Chondrocyte (in vitro differentiated cells): ENCODE results near the gene TTLL6. TPM values are rescaled to one million over a fixed set of nuclear protein-coding genes. Genes with fewer than 3 reads are reported as not detected.

Experiments
- DNase-seq: peaks from one replicate; pipeline ENCODE4 v3.0.0; 2021; ENCODE audit warnings: mixed read lengths, low spot score
- H3K27ac Mint-ChIP-seq: one replicate; pipeline ENCODE4 v1.8.0; 2021; ENCODE audit warnings: mild to moderate bottlenecking, moderate library complexity, mixed read lengths; ENCODE audit not compliant: unreplicated experiment
- H3K27me3 Mint-ChIP-seq: 2 replicates; pipeline ENCODE4 v1.8.0; 2021; ENCODE audit warnings: low read depth, mixed read lengths
- H3K36me3 Mint-ChIP-seq: 2 replicates; pipeline ENCODE4 v1.8.0; 2021; ENCODE audit warnings: low read depth, mixed read lengths
- H3K4me1 Mint-ChIP-seq: 2 replicates; pipeline ENCODE4 v1.8.0; 2021; ENCODE audit warnings: low read depth, mild to moderate bottlenecking, mixed read lengths
- H3K4me3 Mint-ChIP-seq: one replicate; pipeline ENCODE4 v1.8.0; 2021; ENCODE audit warnings: mild to moderate bottlenecking, moderate library complexity, mixed read lengths; ENCODE audit not compliant: unreplicated experiment
- H3K9me3 Mint-ChIP-seq: 2 replicates; pipeline ENCODE4 v1.8.0; 2021; ENCODE audit warnings: low read depth, mixed read lengths
- total RNA-seq: library from RNA; stranded (reverse); gene quantifications from 3 replicates; pipeline ENCODE4 v1.2.1, GENCODE V29; 2021
- TF ChIP-seq, protein P1 (sequence below): fragments of 200-600 bp; sonication (generic); IDR thresholded peaks from 2 replicates; pipeline ENCODE4 v1.5.0; 2021; ENCODE audit warnings: antibody characterized with exemption, mild to moderate bottlenecking, moderate library complexity

Gene TTLL6
- total RNA-seq, 1 donor from 2014 or later = not detected

DNA sequence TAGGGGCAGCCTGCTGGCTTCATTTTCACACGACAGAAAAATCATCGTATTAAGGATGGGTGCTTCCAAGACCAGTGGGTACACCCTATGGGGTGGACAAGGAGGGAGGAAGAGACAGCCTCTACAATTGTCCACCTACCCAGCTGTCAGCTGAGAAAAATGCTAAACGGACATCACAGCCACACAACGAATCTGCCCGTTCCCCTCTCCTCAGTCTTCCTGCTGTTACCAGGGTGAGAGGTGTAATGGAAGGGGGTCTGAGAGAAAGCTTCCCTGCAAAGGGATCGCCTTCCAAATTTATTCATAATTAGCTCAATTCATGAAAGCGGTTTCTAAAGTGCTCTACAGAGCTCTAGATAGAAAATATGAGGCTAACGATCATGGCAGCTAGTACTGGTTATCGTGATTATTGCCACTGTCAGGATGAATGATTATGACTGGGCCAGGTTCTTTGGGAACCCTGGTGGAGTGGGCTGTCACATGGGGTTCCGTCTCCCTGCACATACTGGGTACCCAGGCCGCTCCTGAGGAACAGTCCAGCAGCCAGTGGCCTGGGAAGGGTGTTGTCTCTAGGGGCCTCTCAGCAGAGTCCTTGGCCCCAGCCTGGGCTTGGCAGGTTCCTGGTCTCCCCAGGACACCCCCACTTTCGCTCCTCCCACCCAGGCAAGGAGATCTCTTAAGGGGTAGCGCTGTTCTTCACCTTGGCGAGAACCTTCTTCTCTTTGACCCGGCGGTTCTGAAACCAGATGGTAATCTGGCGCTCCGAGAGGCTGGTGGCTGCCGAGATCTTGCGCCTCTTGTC lies 90.7 kb downstream of the TTLL6 start:
- Mint-ChIP-seq H3K4me1 (peaks cover 14% of the 10 kb centered on the region), H3K9me3 (no peaks in the 10 kb centered on the region), H3K36me3 (peaks cover 2% of the 10 kb centered on the region), H3K27ac (no peak overlapping the region), H3K27me3 (peaks cover 91% of the 10 kb centered on the region), H3K4me3 (no peak overlapping the region)
- TF ChIP-seq, protein P1, sequence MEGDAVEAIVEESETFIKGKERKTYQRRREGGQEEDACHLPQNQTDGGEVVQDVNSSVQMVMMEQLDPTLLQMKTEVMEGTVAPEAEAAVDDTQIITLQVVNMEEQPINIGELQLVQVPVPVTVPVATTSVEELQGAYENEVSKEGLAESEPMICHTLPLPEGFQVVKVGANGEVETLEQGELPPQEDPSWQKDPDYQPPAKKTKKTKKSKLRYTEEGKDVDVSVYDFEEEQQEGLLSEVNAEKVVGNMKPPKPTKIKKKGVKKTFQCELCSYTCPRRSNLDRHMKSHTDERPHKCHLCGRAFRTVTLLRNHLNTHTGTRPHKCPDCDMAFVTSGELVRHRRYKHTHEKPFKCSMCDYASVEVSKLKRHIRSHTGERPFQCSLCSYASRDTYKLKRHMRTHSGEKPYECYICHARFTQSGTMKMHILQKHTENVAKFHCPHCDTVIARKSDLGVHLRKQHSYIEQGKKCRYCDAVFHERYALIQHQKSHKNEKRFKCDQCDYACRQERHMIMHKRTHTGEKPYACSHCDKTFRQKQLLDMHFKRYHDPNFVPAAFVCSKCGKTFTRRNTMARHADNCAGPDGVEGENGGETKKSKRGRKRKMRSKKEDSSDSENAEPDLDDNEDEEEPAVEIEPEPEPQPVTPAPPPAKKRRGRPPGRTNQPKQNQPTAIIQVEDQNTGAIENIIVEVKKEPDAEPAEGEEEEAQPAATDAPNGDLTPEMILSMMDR = no peak
- no peak for DNase-seq

DNA sequence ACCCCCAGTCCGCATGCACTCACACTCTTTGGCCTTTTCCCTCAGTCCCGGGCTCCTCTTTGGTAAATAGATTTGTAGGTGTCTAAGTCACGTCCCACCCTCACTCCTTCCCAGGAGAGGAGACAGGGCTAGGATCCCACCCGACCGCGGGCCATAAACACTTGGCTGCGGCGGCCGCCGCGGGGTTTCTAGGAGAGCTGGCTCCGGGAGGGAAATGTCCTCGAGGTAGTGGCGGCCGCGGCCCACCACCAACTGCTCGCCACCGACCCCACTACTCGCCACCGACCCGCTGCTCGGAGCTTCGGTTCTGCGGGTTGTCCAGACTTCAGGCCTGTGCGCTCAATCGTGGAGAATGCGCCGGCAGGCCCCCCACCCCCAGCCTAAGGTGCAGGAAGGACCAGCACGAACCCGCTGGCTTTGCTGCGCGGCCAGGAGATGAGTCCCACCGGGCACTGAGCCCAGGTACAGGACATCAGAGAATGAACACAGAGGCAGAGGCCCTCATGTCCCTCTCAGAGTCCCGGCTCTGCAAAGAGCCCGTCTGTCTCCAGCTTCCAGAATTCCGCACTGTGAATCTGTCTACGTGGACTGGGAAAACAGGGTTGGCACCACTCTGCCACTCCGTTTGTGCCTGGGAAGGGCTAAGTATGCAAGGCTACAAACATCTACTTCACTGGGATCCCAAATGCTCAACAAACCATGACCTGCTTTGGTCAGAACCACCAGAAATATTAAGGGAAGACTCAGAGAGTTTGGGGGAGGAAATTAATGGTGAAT lies 91.6 kb downstream of the TTLL6 start:
- Mint-ChIP-seq H3K4me1 (peaks cover 14% of the 10 kb centered on the region), H3K9me3 (no peaks in the 10 kb centered on the region), H3K4me3 (no peak overlapping the region), H3K27me3 (peaks cover 91% of the 10 kb centered on the region), H3K27ac (no peak overlapping the region), H3K36me3 (peaks cover 2% of the 10 kb centered on the region)
- no peak for DNase-seq
- TF ChIP-seq, protein P1 = no peak

DNA sequence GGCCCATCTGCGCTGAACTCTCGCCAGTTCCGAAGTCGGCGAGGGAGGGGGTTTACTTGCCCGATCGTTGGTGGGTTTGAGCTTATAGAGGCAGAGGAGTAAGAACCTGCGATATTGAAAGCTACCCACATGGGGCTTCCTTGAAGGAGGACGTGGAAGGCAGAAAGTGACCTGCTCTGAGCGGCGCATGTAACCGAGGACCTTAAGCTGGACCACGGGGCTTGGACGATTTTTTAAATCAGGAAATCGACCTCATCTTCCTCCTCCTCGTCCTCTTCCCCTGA lies 92.1 kb downstream of the TTLL6 start:
- Mint-ChIP-seq H3K4me3 (no peak overlapping the region), H3K36me3 (peaks cover 2% of the 10 kb centered on the region), H3K27me3 (peaks cover 91% of the 10 kb centered on the region), H3K4me1 (peaks cover 17% of the 10 kb centered on the region), H3K9me3 (no peaks in the 10 kb centered on the region), H3K27ac (no peak overlapping the region)
- TF ChIP-seq, protein P1 = no peak
- no peak for DNase-seq

DNA sequence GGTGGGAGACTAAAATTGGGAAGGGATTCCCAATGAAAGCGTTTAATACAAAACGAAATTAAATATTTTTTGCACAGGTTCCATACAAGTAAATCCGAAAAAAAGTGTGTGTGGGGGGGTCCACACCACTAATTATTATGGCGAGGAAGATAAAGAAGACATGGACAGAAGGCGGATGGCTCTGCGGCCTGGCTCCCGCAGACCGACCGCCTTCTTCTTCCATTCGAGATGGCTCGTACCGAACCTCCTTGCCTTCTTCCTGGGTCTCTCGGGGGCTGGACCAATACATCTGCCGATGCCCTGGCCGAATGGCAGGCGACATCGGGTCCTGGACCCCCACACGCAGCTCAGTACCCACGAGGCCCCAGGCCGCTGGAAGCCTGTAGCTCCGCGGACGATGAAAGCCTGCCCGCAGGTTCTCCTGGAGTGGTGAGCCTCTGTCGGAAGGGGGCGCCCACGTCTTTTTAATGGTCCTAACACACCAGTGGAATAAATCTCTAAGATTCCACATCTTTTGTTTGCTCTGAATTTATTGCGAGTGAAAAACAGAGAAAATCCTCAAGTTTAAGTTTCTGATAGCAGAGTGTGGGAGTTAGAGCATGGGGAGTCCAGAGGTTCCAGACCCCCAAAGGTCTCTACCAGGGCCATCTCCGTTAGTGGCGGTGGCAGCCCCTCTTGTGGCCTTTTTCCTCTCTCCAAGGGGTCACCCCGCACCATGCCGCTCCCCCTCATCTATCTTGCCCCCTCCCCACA lies 92.6 kb downstream of the TTLL6 start:
- Mint-ChIP-seq H3K36me3 (peaks cover 2% of the 10 kb centered on the region), H3K27ac (no peak overlapping the region), H3K9me3 (no peaks in the 10 kb centered on the region), H3K27me3 (peaks cover 91% of the 10 kb centered on the region), H3K4me1 (peaks cover 17% of the 10 kb centered on the region), H3K4me3 (peak overlapping the region; percentile 44)
- no peak for DNase-seq
- TF ChIP-seq, protein P1 = peak; percentile 87
